HCT116 (cell line): ENCODE data around the gene FRMPD3. TPM values are rescaled to one million over a fixed set of nuclear protein-coding genes. Genes with fewer than 3 reads are reported as not detected.

ENCODE experiments used
- total RNA-seq: library from RNA; stranded (reverse); gene quantifications from one replicate; pipeline ENCODE4 v1.2.1, GENCODE V29; 2021; ENCODE audit not compliant: unreplicated experiment

The FRMPD3 gene
- total RNA-seq, 1 experiment from 2014 or later = 0.42 TPM

Other genes with a start within 250 kb of the FRMPD3 start
- 21.1 TPM for gene NUP62CL, start 243.2 kb upstream of the FRMPD3 start, total RNA-seq
- not detected for gene DNAAF6, start 243.0 kb upstream of the FRMPD3 start, total RNA-seq
- 62.6 TPM for gene PRPS1, start 178.9 kb downstream of the FRMPD3 start, total RNA-seq